Kidney (tissue), 14 donors: Measurements from ENCODE around the gene ANKRD33. TPM values are rescaled to one million over a fixed set of nuclear protein-coding genes. Genes with fewer than 3 reads are reported as not detected.

Experiments used
- DNase-seq, 5 donors: peaks; one replicate each; pipeline ENCODE4 v3.0.0-alpha.2; 2013 to 2020
- FAIRE-seq: peaks from 2 replicates; lab custom pipeline; 2012; peaks lifted over from hg19 to GRCh38; lab: Jason Lieb, UNC
- H3K27ac ChIP-seq, 2 donors: one replicate each; pipeline ENCODE4 v1.7.0; 2013; ENCODE audit warnings: low read depth in 2 of 2, low read length in 2 of 2, inconsistent platforms in 1 of 2
- H3K27me3 ChIP-seq: one replicate; pipeline ENCODE4 v1.7.1; 2013; ENCODE audit warnings: low read length, inconsistent platforms; ENCODE audit not compliant: control insufficient read depth, insufficient read depth
- H3K36me3 ChIP-seq, 3 donors: one replicate each; pipeline versions ENCODE4 v1.7.0 to v1.7.1; 2013; ENCODE audit warnings: low read length in 3 of 3, control low read depth in 1 of 3, inconsistent platforms in 1 of 3; ENCODE audit not compliant: insufficient read depth in 3 of 3, control insufficient read depth in 2 of 3
- H3K4me1 ChIP-seq, 3 donors: one replicate each; pipeline versions ENCODE4 v1.7.0 to v1.7.1; 2013; ENCODE audit warnings: low read length in 3 of 3, inconsistent platforms in 1 of 3, low read depth in 1 of 3; ENCODE audit not compliant: control insufficient read depth in 2 of 3, insufficient read depth in 2 of 3
- H3K4me3 ChIP-seq, 3 donors: one replicate each; pipeline versions ENCODE4 v1.7.0 to v1.8.1; 2013; ENCODE audit warnings: low read length in 3 of 3, control low read depth in 1 of 3, inconsistent platforms in 1 of 3
- H3K9ac ChIP-seq, 3 donors: one replicate each; pipeline versions ENCODE4 v1.7.0 to v1.7.1; 2013; ENCODE audit warnings: low read length in 3 of 3, control low read depth in 1 of 3, inconsistent platforms in 1 of 3
- H3K9me3 ChIP-seq, 3 donors: one replicate each; pipeline versions ENCODE4 v1.7.0 to v1.7.1; 2013; ENCODE audit warnings: low read length in 3 of 3, control low read depth in 1 of 3, inconsistent platforms in 1 of 3; ENCODE audit not compliant: control insufficient read depth in 2 of 3, insufficient read depth in 1 of 3
- intact Hi-C: fragments of 100-400 bp; cut with DNase I; formaldehyde crosslinking; loops from one replicate; pipeline ENCODE4 v1.11.1; 2022
- polyA plus RNA-seq: library from polyadenylated mRNA; stranded (reverse); fragments of 350-450 nt; fragmentation: Illumina TruSeq; extraction: RNeasy Lipid Tissue Mini Kit (QIAGEN cat#74804); gene quantifications from one replicate; pipeline ENCODE4 v1.2.3, GENCODE V29; 2014; ENCODE audit warnings: low read depth, low replicate concordance; ENCODE audit not compliant: insufficient read depth
- total RNA-seq: library from RNA; stranded (reverse); fragmentation: NEBNext Ultra II Directional; extraction: Animal tissue kit (Norgen Biotek cat#: 25700); gene quantifications from one replicate; pipeline ENCODE4 v1.2.1, GENCODE V29; 2021
- TF ChIP-seq, protein P1 (sequence below): IDR thresholded peaks from 3 replicates; pipeline ENCODE4 v1.5.1; 2012; ENCODE audit warnings: mild to moderate bottlenecking, moderate library complexity, borderline replicate concordance; ENCODE audit not compliant: insufficient read depth; ENCODE audit errors: extremely low read depth
- donor health status: control.
- donor health status: control.
- donor health status: control.
- donor health status: control.
- donor health status: control.
- donor health status: DM: yes; HTN: yes; CAD: no.
- donor health status: Normal renal cell carcinoma (clear cell type).

The ANKRD33 gene
- total and polyA plus RNA-seq, 2 donors from 2014 or later, result not detected

DNA sequence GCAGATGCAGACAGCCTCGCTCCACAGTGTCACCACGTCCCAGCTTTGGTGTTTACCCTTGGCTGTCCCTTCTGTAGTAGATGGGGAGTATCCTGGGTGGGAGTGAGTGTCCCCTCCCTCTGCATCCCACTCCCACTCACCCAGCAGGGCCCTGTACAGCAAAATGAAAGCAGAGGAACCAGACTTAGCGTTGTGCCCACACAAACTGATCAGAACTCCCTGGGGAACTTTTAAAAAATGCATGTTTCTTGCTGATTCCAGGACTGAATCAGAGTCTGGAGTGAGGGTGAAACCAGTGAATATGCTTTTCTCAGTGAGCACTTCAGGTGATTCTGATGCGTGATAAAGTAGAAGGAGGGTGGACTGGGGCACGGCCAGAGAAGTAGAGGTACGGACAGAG lies 22.3 kb downstream of the ANKRD33 start:
- intact Hi-C loops, result no loop called here
- Histone ChIP-seq H3K9ac (no peak overlapping the region), H3K4me1 (peaks cover 5 to 23% (median 10%) of the 10 kb centered on the region in 3 donors), H3K4me3 (peak overlapping the region in 2 of 3 donors; percentile 12 to 15), H3K27ac (peak overlapping the region in 1 of 2 donors; percentile 66), H3K36me3 (peaks cover 0 to 2% (median 0%) of the 10 kb centered on the region in 3 donors), H3K9me3 (no peaks in the 10 kb centered on the region), H3K27me3 (no peaks in the 10 kb centered on the region)
- peak in 1 of 5 donors; percentile 44 for DNase-seq
- TF ChIP-seq, protein P1, sequence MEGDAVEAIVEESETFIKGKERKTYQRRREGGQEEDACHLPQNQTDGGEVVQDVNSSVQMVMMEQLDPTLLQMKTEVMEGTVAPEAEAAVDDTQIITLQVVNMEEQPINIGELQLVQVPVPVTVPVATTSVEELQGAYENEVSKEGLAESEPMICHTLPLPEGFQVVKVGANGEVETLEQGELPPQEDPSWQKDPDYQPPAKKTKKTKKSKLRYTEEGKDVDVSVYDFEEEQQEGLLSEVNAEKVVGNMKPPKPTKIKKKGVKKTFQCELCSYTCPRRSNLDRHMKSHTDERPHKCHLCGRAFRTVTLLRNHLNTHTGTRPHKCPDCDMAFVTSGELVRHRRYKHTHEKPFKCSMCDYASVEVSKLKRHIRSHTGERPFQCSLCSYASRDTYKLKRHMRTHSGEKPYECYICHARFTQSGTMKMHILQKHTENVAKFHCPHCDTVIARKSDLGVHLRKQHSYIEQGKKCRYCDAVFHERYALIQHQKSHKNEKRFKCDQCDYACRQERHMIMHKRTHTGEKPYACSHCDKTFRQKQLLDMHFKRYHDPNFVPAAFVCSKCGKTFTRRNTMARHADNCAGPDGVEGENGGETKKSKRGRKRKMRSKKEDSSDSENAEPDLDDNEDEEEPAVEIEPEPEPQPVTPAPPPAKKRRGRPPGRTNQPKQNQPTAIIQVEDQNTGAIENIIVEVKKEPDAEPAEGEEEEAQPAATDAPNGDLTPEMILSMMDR, result no peak
- no peak for FAIRE-seq

DNA sequence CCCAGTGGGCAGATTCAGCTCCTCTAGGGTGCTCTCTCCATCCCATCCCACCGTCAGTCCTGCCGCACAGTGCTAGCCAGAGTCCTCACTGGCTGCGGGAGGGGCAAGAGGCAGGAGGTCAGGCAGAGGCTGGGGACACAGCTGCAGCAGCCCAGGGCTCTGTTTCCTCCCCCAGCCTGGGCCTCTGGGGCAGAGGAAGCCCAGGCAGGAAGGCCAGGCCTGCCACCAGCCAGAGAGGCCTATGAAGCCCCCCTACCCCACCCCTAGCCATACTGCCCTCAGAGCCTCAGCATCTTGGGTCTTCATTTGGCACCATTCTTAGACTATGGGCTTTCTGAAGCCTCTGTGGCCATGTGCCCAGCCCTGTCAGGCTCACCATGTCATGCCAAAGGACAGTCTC lies 22.8 kb downstream of the ANKRD33 start:
- DNase-seq (peak in 1 of 5 donors; percentile 38), FAIRE-seq (no peak)
- Histone ChIP-seq H3K4me1 (peaks cover 5 to 23% (median 10%) of the 10 kb centered on the region in 3 donors), H3K4me3 (peak overlapping the region in 1 of 3 donors; percentile 12), H3K27ac (peak overlapping the region; percentile 63 to 66), H3K36me3 (peaks cover 0 to 2% (median 0%) of the 10 kb centered on the region in 3 donors), H3K9me3 (no peaks in the 10 kb centered on the region), H3K27me3 (no peaks in the 10 kb centered on the region), H3K9ac (peak overlapping the region in 1 of 3 donors; percentile 12)
- TF ChIP-seq, protein P1, result no peak
- intact Hi-C loops, result no loop called here

DNA sequence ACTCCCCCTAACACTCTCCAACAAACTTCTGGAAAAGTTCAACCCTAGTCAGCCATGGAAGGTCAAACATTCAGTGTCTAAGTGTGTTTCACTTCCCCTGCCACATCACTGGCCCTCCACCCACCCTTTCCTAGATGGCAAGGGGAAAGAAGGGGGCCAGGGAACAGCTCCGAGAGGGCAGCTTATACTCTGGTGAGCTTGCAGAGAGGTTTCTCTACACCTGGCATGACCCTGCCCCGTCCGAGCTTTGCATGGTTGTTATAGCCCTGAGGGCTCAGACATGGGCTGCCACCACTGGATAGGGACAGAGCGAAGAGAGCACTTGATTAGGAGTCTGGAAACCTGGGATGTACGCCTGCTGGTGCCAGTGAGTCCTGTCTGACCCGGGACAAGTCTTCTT lies 23.4 kb downstream of the ANKRD33 start:
- H3K27me3 ChIP-seq, result no peaks in the 10 kb centered on the region
- TF ChIP-seq, protein P1, result no peak
- intact Hi-C loops, result no loop called here
- peaks cover 3 to 21% (median 10%) of the 10 kb centered on the region in 3 donors for H3K4me1 ChIP-seq
- H3K27ac ChIP-seq, result peak overlapping the region; percentile 32 to 63
- H3K4me3 ChIP-seq, result peak overlapping the region in 1 of 3 donors; percentile 41
- no peaks in the 10 kb centered on the region for H3K9me3 ChIP-seq
- no peak for FAIRE-seq
- peak overlapping the region in 1 of 3 donors; percentile 12 for H3K9ac ChIP-seq
- peaks cover 0 to 5% (median 0%) of the 10 kb centered on the region in 3 donors for H3K36me3 ChIP-seq
- peak in 1 of 5 donors; percentile 25 for DNase-seq
